Measurements from ENCODE around the gene PRDM7.
"Not testable (repeated sequence)": the region's sequence is repeated elsewhere in the genome, so short reads cannot be mapped to it uniquely, and the experiment has no call there.

The PRDM7 gene

GRCh38 chr16:90072442-90073105, 4.6 kb downstream of the PRDM7 start:
- DNase-seq (ENCODE audit: low read depth in 2 of 3, low spot score in 1 of 3) = no peak

- no peak for DNase-seq (ENCODE audit: low read depth in 2 of 3, low spot score in 1 of 3)
These were observed 6.7 kb downstream of the PRDM7 start for GRCh38 chr16:90070440-90070839.

GRCh38 chr16:90061437-90061836, 15.7 kb downstream of the PRDM7 start:
- DNase-seq (ENCODE audit: low read depth in 2 of 3, low spot score in 1 of 3) = no peak

- peak in 1 of 3 donors; percentile 24 for DNase-seq (ENCODE audit: low read depth in 2 of 3, low spot score in 1 of 3)
These were observed 19.4 kb downstream of the PRDM7 start for GRCh38 chr16:90057738-90058173.

GRCh38 chr16:90056521-90056920, 20.6 kb downstream of the PRDM7 start:
- DNase-seq (ENCODE audit: low read depth in 2 of 3, low spot score in 1 of 3) = not testable (repeated sequence)

- DNase-seq (ENCODE audit: low read depth in 2 of 3, low spot score in 1 of 3) = no peak
These were observed 21.8 kb downstream of the PRDM7 start for GRCh38 chr16:90055371-90055770.

- DNase-seq (ENCODE audit: low read depth in 2 of 3, low spot score in 1 of 3) = no peak
These were observed 22.6 kb downstream of the PRDM7 start for GRCh38 chr16:90054554-90054953.

GRCh38 chr16:90053902-90054500, 23.1 kb downstream of the PRDM7 start:
- DNase-seq (ENCODE audit: low read depth in 2 of 3, low spot score in 1 of 3) = no peak

- DNase-seq (ENCODE audit: low read depth in 2 of 3, low spot score in 1 of 3) = no peak
These were observed 26.2 kb downstream of the PRDM7 start for GRCh38 chr16:90050969-90051368.

GRCh38 chr16:90048737-90049330, 28.3 kb downstream of the PRDM7 start:
- DNase-seq (ENCODE audit: low read depth in 2 of 3, low spot score in 1 of 3) = no peak

GRCh38 chr16:90048347-90048722, 28.8 kb downstream of the PRDM7 start:
- DNase-seq (ENCODE audit: low read depth in 2 of 3, low spot score in 1 of 3) = no peak

GRCh38 chr16:90047714-90048346, 29.3 kb downstream of the PRDM7 start:
- DNase-seq (ENCODE audit: low read depth in 2 of 3, low spot score in 1 of 3) = no peak

- DNase-seq (ENCODE audit: low read depth in 2 of 3, low spot score in 1 of 3) = no peak
These were observed 30.0 kb downstream of the PRDM7 start for GRCh38 chr16:90046971-90047713.

GRCh38 chr16:90046122-90046970, 30.8 kb downstream of the PRDM7 start:
- no peak for DNase-seq (ENCODE audit: low read depth in 2 of 3, low spot score in 1 of 3)

GRCh38 chr16:90044111-90044551, 33.0 kb downstream of the PRDM7 start:
- DNase-seq (ENCODE audit: low read depth in 2 of 3, low spot score in 1 of 3) = no peak

GRCh38 chr16:90043526-90043925, 33.6 kb downstream of the PRDM7 start:
- DNase-seq (ENCODE audit: low read depth in 2 of 3, low spot score in 1 of 3) = no peak

- DNase-seq (ENCODE audit: low read depth in 2 of 3, low spot score in 1 of 3) = no peak
These were observed 34.1 kb downstream of the PRDM7 start for GRCh38 chr16:90042946-90043514.

GRCh38 chr16:90041896-90042473, 35.1 kb downstream of the PRDM7 start:
- DNase-seq (ENCODE audit: low read depth in 2 of 3, low spot score in 1 of 3) = no peak

- DNase-seq (ENCODE audit: low read depth in 2 of 3, low spot score in 1 of 3) = no peak
These were observed 36.7 kb downstream of the PRDM7 start for GRCh38 chr16:90040152-90041023.
